Measurements from ENCODE around the gene SLC13A4. TPM values are rescaled to one million over a fixed set of nuclear protein-coding genes. Genes with fewer than 3 reads are reported as not detected.
"Not testable (repeated sequence)": the region's sequence is repeated elsewhere in the genome, so short reads cannot be mapped to it uniquely, and the experiment has no call there.

Gene SLC13A4
- under 1 TPM in 1 of 2 donors, not detected in 1; 0.62 TPM for total RNA-seq
- long read RNA-seq, donor 1, partial matches to known transcripts: 0 of 5 reads
- long read RNA-seq, donor 1, other reads (novel, unspliced or antisense): 5 of 5 reads
- long read RNA-seq, donor 2, partial matches to known transcripts: 0 of 2 reads
- long read RNA-seq, donor 2, other reads (novel, unspliced or antisense): 2 of 2 reads

DNA sequence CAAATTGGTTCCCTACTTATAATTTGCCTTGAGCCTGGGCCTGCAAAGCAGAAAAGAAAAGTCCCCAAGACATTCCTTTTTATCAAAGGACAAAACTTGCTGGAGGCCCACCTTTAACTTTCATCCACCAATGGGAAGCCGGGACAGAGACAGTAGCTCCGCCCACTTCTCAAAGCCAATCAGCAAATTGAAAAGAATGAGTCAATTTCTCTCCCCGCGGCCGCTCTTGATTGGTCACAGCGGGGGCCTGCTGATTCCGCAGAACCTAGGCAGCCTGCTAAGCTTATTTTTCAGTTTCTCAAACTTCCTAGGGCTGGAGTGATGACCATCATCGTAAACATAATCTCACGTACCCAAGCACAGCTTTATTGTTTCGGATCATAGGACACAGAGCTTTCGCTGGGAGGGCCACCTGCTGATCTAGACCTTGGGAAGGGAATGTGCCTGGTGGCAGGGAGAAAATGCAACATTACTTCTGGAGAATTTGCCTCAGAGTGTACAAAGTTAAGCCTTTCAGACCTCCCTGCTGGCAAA is at the start of gene SLC13A4:
SLC13A4 (minus strand) TSS at position 51 of the 534 bp plus-strand sequence. CDS start 690 bp downstream, outside the sequence.
- no peak for DNase-seq (ENCODE audit: low spot score)
- intact Hi-C loops (cut with DNase I): no loop called here

GRCh38 chr7:135775915-135776314 is 47.9 kb upstream of the SLC13A4 start:
- DNase-seq (ENCODE audit: low spot score); intact Hi-C loops (cut with DNase I): not testable (repeated sequence)

DNA sequence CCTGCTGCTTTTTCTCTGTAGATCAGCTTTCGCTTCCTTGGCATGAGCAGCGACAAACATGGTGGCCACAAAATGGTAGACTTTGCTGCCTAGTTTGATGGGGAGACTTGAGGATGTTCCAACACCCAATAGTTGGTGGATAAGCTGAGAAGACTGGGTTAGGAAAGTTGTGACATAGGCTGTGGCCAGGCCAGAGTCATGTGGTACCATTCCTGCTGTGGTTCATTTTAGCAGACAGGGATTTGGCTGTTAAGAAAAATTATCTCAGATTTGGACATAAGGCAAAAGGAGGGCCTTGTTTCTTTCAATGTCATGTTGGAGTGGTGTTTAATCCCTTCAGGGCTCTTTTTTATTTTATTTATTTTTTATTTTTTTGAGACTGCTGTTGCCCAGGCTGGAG is 47.2 kb upstream of the SLC13A4 start:
- DNase-seq (ENCODE audit: low spot score): no peak
- intact Hi-C loops (cut with DNase I): no loop called here

DNA sequence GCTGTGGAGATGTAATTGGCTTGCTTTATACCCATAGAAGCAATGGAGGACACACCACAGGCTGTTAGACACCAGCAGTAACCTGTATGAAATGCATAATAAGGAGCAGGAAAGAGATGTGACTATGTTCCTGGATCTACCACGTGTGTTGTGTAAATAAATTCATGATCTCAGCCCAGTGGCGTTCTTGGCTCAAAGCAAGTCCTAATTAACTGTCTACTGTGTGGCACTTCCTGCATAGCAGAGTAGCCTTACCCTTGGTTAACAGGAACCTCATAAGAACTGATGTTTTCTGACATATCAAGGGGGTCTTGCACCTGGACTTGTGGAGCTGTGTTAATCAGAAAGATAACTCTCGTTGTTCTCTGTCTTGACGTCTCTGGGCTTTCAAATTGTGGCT is 46.3 kb upstream of the SLC13A4 start:
- intact Hi-C loops (cut with DNase I): no loop called here
- DNase-seq (ENCODE audit: low spot score): no peak

DNA sequence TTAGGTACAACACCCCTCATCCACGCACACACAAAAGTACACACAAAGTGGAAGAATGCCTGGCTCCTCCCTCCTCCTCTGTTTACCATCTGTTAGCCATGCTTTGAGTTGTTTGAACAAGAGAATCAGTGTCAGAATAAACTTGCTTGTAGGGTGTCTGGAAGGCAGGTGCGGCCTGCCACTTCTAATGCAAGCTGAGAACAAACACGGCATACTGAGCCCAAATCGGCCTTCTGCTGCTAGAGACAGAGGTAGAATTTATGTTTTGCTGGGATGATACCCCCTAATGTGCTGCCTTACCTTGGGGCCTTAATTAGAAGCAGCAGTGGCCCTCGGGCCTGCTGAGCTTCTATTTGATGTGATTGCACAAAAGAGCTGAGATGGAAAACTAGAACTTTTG is 45.5 kb upstream of the SLC13A4 start:
- intact Hi-C loops (cut with DNase I): no loop called here

DNA sequence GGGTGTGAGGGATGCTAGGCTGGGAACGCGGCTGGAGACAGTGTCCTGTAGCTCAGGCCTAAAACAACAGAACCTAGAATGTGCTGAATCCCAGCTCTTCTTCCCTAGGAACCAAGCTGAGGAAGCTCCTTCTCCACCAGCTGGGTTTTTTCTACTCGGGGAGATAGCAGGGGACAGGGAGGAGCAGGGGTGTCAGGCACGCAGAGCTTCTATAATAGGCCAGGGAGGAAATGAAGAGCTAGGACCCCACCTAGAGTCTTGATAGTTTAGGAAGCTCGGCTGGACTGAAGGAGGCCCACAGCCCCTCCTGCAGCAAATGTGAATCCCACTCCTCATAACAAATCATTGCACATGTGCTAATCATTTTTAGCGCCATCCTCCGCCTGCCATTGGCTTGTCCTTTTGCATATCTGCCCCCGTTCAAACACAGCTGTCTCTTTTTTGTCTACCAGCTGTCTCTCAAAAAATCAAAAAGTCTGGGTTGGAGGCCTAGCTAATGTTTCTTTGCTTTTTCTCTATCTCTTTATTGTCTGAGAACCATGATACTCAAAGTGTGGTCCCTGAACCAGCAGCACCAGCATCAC is 44.7 kb upstream of the SLC13A4 start:
- intact Hi-C loops (cut with DNase I): loop anchor here in 1 of 2 donors (1.0 kb wide), 1 partner anchor 23 kb away; no protein-coding TSS in a partner anchor
- DNase-seq (ENCODE audit: low spot score): no peak

More for the DNA sequence above, 45.5 kb upstream of the SLC13A4 start:
- no peak for DNase-seq (ENCODE audit: low spot score)

GRCh38 chr7:135771961-135772638 is 44.1 kb upstream of the SLC13A4 start:
- intact Hi-C loops (cut with DNase I): loop anchor here in 1 of 2 donors (1.0 kb wide), 1 partner anchor 23 kb away; no protein-coding TSS in a partner anchor

DNA sequence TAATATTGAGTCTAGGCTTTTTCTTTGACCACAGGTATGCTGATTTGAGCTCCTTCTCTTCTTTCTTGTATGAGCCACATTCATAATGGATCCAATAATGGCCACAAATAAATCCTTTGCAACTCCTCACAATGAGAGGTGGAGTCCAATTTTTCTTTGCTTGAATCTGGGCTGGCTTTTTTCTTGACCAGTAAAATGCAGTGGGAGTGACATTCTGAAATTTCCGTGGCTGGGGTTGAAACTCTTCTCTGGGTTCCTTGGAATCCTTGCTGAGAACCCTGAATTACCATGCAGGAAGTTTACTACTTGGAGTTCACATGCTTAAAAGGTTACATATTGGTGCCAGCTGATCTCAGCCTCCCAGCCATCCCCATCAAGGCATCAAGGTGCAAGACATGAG is 43.1 kb upstream of the SLC13A4 start:
- intact Hi-C loops (cut with DNase I): no loop called here

More at GRCh38 chr7:135771961-135772638, 44.1 kb upstream of the SLC13A4 start:
- DNase-seq (ENCODE audit: low spot score): no peak

DNA sequence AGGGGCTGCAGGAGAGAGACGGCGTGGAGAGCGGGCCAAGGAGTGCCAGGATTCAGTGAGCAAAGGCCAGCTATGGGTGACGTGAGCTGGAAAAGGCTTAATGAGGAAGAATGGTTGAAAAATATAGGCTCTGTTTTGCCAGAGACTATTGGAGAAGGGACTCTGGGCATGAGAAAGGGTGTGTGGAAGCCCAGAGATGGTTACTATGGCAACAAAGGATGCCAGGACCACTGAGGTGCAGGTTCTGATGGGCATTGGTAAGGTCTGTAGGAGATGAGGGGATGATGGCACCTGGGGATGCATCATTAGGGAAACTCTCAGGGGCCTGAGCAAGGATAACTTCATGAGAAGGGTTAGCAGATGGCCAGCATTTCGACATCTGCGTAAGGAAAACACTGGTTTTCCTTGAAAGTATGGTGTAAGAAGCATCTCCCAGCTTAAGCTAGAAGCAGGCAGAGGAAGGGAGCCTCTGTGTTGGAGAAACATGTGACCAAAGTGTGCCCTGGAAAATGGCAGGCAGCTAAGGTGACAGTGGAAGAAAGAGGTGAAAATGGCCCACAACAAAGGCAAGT is 42.2 kb upstream of the SLC13A4 start:
- intact Hi-C loops (cut with DNase I): no loop called here
- DNase-seq (ENCODE audit: low spot score): no peak

More for the DNA sequence above, 43.1 kb upstream of the SLC13A4 start:
- DNase-seq (ENCODE audit: low spot score): no peak

DNA sequence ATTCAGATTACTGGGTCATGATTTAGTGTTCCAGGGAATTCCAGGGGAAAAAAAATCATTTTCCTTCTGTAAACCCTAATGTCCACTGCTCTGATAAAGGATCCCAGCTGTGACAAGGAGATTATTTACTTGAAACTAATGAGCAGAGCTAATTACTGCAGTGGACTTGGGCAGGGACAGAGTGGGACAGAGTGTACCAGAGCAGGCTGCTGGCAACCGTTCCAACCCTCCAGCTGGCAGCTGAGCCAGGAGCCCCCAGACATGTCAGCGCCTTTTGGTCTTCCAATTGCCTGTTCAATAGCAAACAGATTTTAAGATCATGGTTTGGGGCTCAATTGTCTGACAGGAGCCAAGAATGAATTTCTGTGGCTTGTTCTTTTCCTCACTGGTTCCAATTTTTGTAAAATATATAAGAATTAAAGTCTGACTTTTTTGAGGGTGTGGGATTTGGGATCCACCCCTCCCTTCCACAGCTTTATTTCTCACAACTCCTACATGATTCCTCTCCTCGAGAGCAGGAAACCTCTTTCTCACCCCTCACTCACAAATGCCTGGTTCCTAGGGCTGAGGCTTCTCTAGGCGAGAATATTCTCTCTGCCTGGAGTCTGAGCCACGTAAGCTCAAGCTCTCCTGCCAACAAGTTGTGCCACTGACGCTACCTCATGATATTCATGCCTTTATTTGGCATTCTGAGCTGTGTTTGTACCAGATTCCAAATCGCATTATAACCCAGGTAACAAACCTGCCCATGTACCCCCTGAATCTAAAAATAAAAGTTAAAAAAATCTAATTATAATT is 41.2 kb upstream of the SLC13A4 start:
- intact Hi-C loops (cut with DNase I): no loop called here

DNA sequence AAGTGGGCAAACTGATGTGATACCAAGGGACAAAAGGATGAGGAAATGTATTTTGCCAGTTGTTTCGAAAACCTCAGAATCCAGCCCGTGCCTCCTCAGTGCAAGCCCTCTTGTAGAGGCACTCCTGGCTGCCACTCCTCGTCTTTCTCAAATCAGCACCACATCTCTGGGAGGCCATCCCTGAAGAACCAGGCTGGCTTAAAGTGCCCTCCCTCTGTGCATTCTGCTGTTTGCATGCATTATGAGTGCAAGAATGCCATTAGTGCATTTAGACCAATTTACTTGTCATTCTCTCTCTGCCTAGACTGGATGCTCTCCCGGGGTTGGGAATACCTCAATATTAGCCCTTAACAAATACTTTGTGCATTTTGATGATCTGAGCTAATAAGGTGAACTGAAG is 40.5 kb upstream of the SLC13A4 start:
- no peak for DNase-seq (ENCODE audit: low spot score)
- intact Hi-C loops (cut with DNase I): no loop called here

More for the DNA sequence above, 41.2 kb upstream of the SLC13A4 start:
- DNase-seq (ENCODE audit: low spot score): no peak

DNA sequence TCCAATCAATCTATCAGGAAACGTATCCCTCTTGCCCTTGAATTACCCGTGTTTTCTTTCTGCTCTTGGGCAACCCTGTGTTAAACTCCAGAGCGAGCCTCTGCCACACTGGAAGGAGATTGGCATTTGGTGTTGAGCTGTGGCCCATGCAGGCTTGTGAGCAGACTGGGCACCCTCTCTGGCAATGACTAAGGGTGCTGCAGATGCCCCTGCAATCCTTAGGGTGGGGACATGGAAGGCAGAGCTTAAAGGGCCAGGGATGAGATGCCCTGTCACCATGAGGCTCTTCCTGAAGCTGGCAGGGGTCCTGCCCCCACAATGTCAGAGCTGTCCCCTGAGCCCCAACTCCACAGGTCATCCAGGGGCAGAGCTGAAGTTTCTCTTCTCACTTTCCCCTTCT is 40.1 kb upstream of the SLC13A4 start:
- intact Hi-C loops (cut with DNase I): no loop called here
- DNase-seq (ENCODE audit: low spot score): no peak

- no peak for DNase-seq (ENCODE audit: low spot score)
- intact Hi-C loops (cut with DNase I): no loop called here
These were observed 35.3 kb upstream of the SLC13A4 start for GRCh38 chr7:135763261-135763660.

DNA sequence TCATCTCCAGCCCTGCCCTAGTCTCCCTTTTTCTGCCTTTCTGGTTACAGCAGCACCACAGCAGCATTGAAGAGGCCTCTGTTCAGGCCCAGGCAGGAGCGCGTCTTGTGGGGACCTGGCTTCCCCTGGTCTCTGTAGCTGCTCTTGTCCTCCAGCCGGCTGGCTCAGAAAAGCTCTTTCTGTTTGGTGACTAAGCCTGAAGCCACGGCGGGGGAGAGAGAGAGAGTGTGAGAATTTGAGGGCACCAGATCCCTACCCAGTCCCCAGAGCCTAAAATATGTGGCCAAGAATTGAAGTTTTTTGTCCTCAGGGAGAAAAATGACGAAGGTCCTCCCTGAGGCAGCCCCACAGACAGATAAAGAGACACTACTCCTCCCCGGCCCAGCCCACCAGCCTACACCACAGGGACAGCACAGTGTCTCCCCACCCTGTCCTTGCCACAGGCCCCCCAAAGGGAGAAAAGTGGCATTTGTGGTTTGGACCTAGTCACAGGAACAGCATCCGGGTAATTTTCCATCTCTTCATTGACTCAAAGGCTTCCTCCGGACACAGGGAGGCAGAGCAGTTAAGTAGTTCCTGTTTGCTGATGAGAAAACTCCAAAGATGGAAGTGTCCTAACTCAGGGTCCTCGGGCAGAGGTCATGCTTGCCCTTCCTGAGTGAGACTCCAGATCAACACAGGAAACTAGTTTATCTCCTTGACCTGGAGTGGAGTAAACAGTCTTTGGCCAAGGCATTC is 33.9 kb upstream of the SLC13A4 start:
- intact Hi-C loops (cut with DNase I): no loop called here
- no peak for DNase-seq (ENCODE audit: low spot score)

GRCh38 chr7:135759532-135759931 is 31.5 kb upstream of the SLC13A4 start:
- intact Hi-C loops (cut with DNase I): no loop called here
- no peak for DNase-seq (ENCODE audit: low spot score)

DNA sequence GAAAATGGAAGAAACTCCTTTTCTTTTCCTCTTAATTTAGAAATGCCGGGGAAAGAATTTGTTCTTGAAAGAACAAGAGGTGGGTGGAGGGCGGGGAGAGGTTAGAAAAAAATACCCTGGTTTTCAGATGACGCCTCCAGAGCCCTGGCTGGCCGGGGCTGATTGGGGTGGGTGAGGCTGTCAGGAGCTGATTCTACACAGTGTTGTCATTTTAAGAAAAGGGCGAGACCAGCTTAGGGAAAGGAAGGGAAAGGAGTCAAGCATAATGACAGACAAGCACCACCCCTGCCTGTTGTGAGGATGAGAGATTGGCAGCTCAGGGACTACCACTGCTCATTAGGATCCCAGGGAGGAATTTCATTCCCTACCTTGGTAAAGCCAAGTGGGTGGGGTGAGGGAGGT is 30.5 kb upstream of the SLC13A4 start:
- peak; percentile 87 for DNase-seq (ENCODE audit: low spot score)
- intact Hi-C loops (cut with DNase I): no loop called here

DNA sequence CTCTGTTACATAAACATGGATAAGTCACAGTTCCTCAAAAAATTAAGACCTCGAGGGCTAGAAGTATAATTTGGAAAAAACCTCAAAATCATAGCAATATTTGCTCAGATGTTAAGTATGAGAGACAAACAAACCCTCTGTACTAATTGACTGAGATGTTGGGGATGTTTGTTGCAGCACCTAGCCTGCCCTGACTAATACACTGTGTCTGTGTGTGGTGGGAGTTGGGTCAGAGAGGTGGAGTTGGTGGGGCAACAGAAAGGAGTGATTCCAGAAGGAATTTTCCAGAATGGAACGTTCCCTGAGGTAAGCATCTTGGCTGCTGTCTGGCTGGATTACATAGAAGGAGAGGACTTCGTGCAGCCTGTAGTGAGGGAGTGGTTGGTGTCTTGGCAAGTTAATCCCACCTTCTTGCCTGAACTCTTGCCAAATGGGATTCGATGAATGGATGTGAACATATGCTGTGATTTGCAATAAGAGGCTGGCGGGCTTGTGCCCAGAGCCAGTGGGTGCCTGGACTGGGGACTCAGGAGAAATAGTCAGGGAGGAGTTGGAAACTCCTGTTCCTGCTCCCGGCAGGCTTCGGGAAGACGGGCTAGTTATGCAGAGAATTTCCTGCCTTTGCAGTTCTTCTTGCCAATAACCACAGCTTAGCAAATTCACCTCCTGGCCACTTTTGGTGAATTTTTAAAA is 29.9 kb upstream of the SLC13A4 start:
- peak; percentile 85 for DNase-seq (ENCODE audit: low spot score)
- intact Hi-C loops (cut with DNase I): no loop called here

GRCh38 chr7:135756191-135756590 is 28.2 kb upstream of the SLC13A4 start:
- DNase-seq (ENCODE audit: low spot score): no peak
- intact Hi-C loops (cut with DNase I): no loop called here

Measured in posterior vena cava (tissue), 2 donors.